OCI-LY1 (cell line): ENCODE measurements around the gene AFTPH.

Experiments used
- CTCF ChIP-seq: fragments of 200-600 bp; sonication (generic), shearing (Covaris generic); IDR thresholded peaks from 2 replicates; pipeline ENCODE4 v1.5.1; 2017; ENCODE audit warnings: mild to moderate bottlenecking, antibody characterized with exemption, low read length, moderate library complexity, mixed read lengths
- EZH2 ChIP-seq: fragments of 200-600 bp; sonication (generic), shearing (Covaris generic); IDR thresholded peaks from 2 replicates; pipeline ENCODE4 v1.8.0; 2017; ENCODE audit warnings: borderline replicate concordance, mixed run types, mild to moderate bottlenecking, antibody characterized with exemption, low read length, moderate library complexity, mixed read lengths

GRCh38 chr2:64551851-64552250 is 27.7 kb downstream of the AFTPH start:
- TF ChIP-seq CTCF (no peak), EZH2 (no peak)
